ENCODE results near the gene RPS19BP1.
"Not testable (repeated sequence)": the region's sequence is repeated elsewhere in the genome, so short reads cannot be mapped to it uniquely, and the experiment has no call there.

Gene RPS19BP1

DNA sequence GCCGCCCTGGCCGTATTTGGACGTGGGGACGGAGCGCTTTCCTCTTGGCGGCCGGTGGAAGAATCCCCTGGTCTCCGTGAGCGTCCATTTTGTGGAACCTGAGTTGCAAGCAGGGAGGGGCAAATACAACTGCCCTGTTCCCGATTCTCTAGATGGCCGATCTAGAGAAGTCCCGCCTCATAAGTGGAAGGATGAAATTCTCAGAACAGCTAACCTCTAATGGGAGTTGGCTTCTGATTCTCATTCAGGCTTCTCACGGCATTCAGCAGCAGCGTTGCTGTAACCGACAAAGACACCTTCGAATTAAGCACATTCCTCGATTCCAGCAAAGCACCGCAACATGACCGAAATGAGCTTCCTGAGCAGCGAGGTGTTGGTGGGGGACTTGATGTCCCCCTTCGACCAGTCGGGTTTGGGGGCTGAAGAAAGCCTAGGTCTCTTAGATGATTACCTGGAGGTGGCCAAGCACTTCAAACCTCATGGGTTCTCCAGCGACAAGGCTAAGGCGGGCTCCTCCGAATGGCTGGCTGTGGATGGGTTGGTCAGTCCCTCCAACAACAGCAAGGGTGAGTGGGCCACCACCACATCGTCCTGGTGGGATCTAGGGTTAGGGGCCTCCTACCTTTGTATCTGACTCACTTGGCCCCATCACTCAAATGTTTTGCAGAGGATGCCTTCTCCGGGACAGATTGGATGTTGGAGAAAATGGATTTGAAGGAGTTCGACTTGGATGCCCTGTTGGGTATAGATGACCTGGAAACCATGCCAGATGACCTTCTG lies 11.3 kb downstream of the RPS19BP1 start:
- H3K27ac ChIP-seq (ENCODE audit: low read depth in 2 of 2, low read length in 2 of 2), result peak overlapping the region; percentile 99 to 100
- H3K9me3 ChIP-seq (ENCODE audit: control insufficient read depth in 2 of 2, low read length in 2 of 2); H3K27me3 ChIP-seq (ENCODE audit: control insufficient read depth in 2 of 2, insufficient read depth in 2 of 2, low read length in 2 of 2): not testable (repeated sequence)
- H3K4me1 ChIP-seq (ENCODE audit: control insufficient read depth in 2 of 2, insufficient read depth in 2 of 2, low read length in 2 of 2), result peaks cover 35 to 37% of the 10 kb centered on the region in 2 donors
- peak overlapping the region; percentile 98 to 99 for H3K9ac ChIP-seq (ENCODE audit: low read depth in 1 of 2, low read length in 2 of 2)
- H3K36me3 ChIP-seq (ENCODE audit: control insufficient read depth in 2 of 2, insufficient read depth in 2 of 2, low read length in 2 of 2), result peaks cover 29 to 37% of the 10 kb centered on the region in 2 donors
- H3K4me3 ChIP-seq (ENCODE audit: low read length in 2 of 2), result peak overlapping the region; percentile 95 to 98

- Histone ChIP-seq H3K9me3 (ENCODE audit: control insufficient read depth in 2 of 2, low read length in 2 of 2) (no peaks in the 10 kb centered on the region), H3K4me3 (ENCODE audit: low read length in 2 of 2) (peak within 1 kb of the TSS; percentile 95 to 98), H3K36me3 (ENCODE audit: control insufficient read depth in 2 of 2, insufficient read depth in 2 of 2, low read length in 2 of 2) (peaks cover 35 to 42% of the 10 kb centered on the region in 2 donors), H3K27me3 (ENCODE audit: control insufficient read depth in 2 of 2, insufficient read depth in 2 of 2, low read length in 2 of 2) (no peaks in the 10 kb centered on the region), H3K4me1 (ENCODE audit: control insufficient read depth in 2 of 2, insufficient read depth in 2 of 2, low read length in 2 of 2) (peaks cover 35 to 37% of the 10 kb centered on the region in 2 donors), H3K27ac (ENCODE audit: low read depth in 2 of 2, low read length in 2 of 2) (peak within 1 kb of the TSS; percentile 99 to 100), H3K9ac (ENCODE audit: low read depth in 1 of 2, low read length in 2 of 2) (peak within 1 kb of the TSS; percentile 98 to 99)
Observed at GRCh38 chr22:39520226-39521105, 12.1 kb downstream of the RPS19BP1 start, which contains the start of gene ATF4. ATF4 (plus strand) TSS chr22:39520562; CDS start chr22:39521446, 884 bp downstream.

DNA sequence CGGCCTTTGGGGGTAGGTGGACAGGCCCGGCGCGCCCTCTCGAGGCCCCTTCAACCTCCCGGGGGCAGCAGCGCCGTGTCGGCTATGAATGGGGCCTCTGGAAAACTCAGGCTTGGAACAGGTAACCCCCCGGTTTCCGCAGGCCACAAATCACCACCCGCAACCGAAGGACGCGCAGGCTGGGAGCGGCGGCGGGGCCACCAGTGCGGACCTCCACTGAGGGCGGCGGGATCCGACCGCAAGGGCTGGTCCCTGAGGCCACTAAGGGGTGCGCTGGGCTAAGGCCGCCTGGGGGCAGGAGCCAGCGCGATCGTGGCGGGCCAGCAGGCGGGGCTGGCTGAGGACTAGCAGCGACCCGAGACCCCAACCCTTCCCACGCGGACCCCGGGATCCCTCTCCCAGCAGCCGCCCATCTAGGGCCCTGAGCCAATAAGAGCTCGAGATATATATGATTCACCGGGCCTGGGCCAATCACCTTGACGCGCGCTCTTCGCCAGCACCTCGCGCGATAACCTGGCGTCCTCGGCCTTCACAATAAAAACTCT lies 12.8 kb downstream of the RPS19BP1 start:
- peak overlapping the region; percentile 99 to 100 for H3K27ac ChIP-seq (ENCODE audit: low read depth in 2 of 2, low read length in 2 of 2)
- peak overlapping the region; percentile 98 to 99 for H3K9ac ChIP-seq (ENCODE audit: low read depth in 1 of 2, low read length in 2 of 2)
- H3K9me3 ChIP-seq (ENCODE audit: control insufficient read depth in 2 of 2, low read length in 2 of 2), result no peaks in the 10 kb centered on the region
- H3K4me3 ChIP-seq (ENCODE audit: low read length in 2 of 2), result peak overlapping the region; percentile 95 to 98
- peaks cover 42% of the 10 kb centered on the region in 2 donors for H3K36me3 ChIP-seq (ENCODE audit: control insufficient read depth in 2 of 2, insufficient read depth in 2 of 2, low read length in 2 of 2)
- peaks cover 35 to 37% of the 10 kb centered on the region in 2 donors for H3K4me1 ChIP-seq (ENCODE audit: control insufficient read depth in 2 of 2, insufficient read depth in 2 of 2, low read length in 2 of 2)
- H3K27me3 ChIP-seq (ENCODE audit: control insufficient read depth in 2 of 2, insufficient read depth in 2 of 2, low read length in 2 of 2), result no peaks in the 10 kb centered on the region

GRCh38 chr22:39518996-39519680 lies 13.4 kb downstream of the RPS19BP1 start:
- Histone ChIP-seq H3K36me3 (ENCODE audit: control insufficient read depth in 2 of 2, insufficient read depth in 2 of 2, low read length in 2 of 2) (peaks cover 43 to 44% of the 10 kb centered on the region in 2 donors), H3K27ac (ENCODE audit: low read depth in 2 of 2, low read length in 2 of 2) (peak overlapping the region; percentile 99 to 100), H3K9me3 (ENCODE audit: control insufficient read depth in 2 of 2, low read length in 2 of 2) (no peaks in the 10 kb centered on the region), H3K4me3 (ENCODE audit: low read length in 2 of 2) (peak overlapping the region; percentile 95 to 98), H3K27me3 (ENCODE audit: control insufficient read depth in 2 of 2, insufficient read depth in 2 of 2, low read length in 2 of 2) (no peaks in the 10 kb centered on the region), H3K4me1 (ENCODE audit: control insufficient read depth in 2 of 2, insufficient read depth in 2 of 2, low read length in 2 of 2) (peaks cover 32 to 34% of the 10 kb centered on the region in 2 donors), H3K9ac (ENCODE audit: low read depth in 1 of 2, low read length in 2 of 2) (peak overlapping the region; percentile 98 to 99)

DNA sequence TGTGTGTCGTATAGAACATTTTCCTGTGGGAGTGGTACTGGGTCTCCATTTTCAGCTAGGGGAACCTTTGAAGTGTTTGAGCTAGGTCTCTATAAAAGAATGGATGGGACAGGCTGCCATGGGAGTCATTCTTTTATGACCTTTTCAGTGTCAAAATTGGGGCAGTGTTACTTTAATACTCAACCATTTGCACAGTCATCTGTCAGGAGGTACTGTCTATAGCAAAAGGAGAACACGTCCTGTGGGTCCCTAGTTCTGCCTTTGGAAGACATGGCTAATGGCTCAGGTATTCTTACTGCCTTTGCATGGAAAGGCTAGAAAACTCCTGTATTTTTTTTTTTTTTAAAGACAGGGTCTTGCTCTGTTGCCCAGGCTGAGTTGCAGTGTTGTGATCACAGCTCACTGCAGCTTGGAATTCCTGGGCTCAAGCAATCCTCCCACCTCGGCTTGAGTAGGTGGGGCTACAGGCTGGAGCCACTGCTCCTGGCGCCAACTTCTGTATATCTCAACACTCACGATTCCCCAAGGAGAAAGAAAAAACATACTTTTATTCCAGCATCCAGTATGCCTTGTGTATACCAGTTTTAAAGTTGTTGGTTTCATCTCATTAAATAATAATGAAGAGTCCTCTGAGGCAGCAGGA lies 14.3 kb downstream of the RPS19BP1 start:
- Histone ChIP-seq H3K9ac (ENCODE audit: low read depth in 1 of 2, low read length in 2 of 2) (no peak overlapping the region), H3K4me1 (ENCODE audit: control insufficient read depth in 2 of 2, insufficient read depth in 2 of 2, low read length in 2 of 2) (peaks cover 27 to 29% of the 10 kb centered on the region in 2 donors), H3K36me3 (ENCODE audit: control insufficient read depth in 2 of 2, insufficient read depth in 2 of 2, low read length in 2 of 2) (peaks cover 48 to 49% of the 10 kb centered on the region in 2 donors), H3K27ac (ENCODE audit: low read depth in 2 of 2, low read length in 2 of 2) (peak overlapping the region in 1 of 2 donors; percentile 99), H3K9me3 (ENCODE audit: control insufficient read depth in 2 of 2, low read length in 2 of 2) (no peaks in the 10 kb centered on the region), H3K27me3 (ENCODE audit: control insufficient read depth in 2 of 2, insufficient read depth in 2 of 2, low read length in 2 of 2) (no peaks in the 10 kb centered on the region), H3K4me3 (ENCODE audit: low read length in 2 of 2) (no peak overlapping the region)

GRCh38 chr22:39517470-39517869 lies 15.1 kb downstream of the RPS19BP1 start:
- H3K9ac ChIP-seq (ENCODE audit: low read depth in 1 of 2, low read length in 2 of 2), result no peak overlapping the region
- H3K9me3 ChIP-seq (ENCODE audit: control insufficient read depth in 2 of 2, low read length in 2 of 2), result no peaks in the 10 kb centered on the region
- peaks cover 47% of the 10 kb centered on the region in 2 donors for H3K36me3 ChIP-seq (ENCODE audit: control insufficient read depth in 2 of 2, insufficient read depth in 2 of 2, low read length in 2 of 2)

GRCh38 chr22:39515266-39516050 lies 17.1 kb downstream of the RPS19BP1 start:
- H3K9ac ChIP-seq (ENCODE audit: low read depth in 1 of 2, low read length in 2 of 2), result no peak overlapping the region
- H3K36me3 ChIP-seq (ENCODE audit: control insufficient read depth in 2 of 2, insufficient read depth in 2 of 2, low read length in 2 of 2), result peaks cover 52 to 53% of the 10 kb centered on the region in 2 donors
- no peak overlapping the region for H3K27ac ChIP-seq (ENCODE audit: low read depth in 2 of 2, low read length in 2 of 2)
- H3K9me3 ChIP-seq (ENCODE audit: control insufficient read depth in 2 of 2, low read length in 2 of 2), result no peaks in the 10 kb centered on the region
- H3K4me3 ChIP-seq (ENCODE audit: low read length in 2 of 2), result no peak overlapping the region
- H3K27me3 ChIP-seq (ENCODE audit: control insufficient read depth in 2 of 2, insufficient read depth in 2 of 2, low read length in 2 of 2), result no peaks in the 10 kb centered on the region
- peaks cover 8 to 11% of the 10 kb centered on the region in 2 donors for H3K4me1 ChIP-seq (ENCODE audit: control insufficient read depth in 2 of 2, insufficient read depth in 2 of 2, low read length in 2 of 2)

More at GRCh38 chr22:39517470-39517869, 15.1 kb downstream of the RPS19BP1 start:
- Histone ChIP-seq H3K27me3 (ENCODE audit: control insufficient read depth in 2 of 2, insufficient read depth in 2 of 2, low read length in 2 of 2) (no peaks in the 10 kb centered on the region), H3K27ac (ENCODE audit: low read depth in 2 of 2, low read length in 2 of 2) (no peak overlapping the region), H3K4me3 (ENCODE audit: low read length in 2 of 2) (no peak overlapping the region), H3K4me1 (ENCODE audit: control insufficient read depth in 2 of 2, insufficient read depth in 2 of 2, low read length in 2 of 2) (peaks cover 19 to 21% of the 10 kb centered on the region in 2 donors)

DNA sequence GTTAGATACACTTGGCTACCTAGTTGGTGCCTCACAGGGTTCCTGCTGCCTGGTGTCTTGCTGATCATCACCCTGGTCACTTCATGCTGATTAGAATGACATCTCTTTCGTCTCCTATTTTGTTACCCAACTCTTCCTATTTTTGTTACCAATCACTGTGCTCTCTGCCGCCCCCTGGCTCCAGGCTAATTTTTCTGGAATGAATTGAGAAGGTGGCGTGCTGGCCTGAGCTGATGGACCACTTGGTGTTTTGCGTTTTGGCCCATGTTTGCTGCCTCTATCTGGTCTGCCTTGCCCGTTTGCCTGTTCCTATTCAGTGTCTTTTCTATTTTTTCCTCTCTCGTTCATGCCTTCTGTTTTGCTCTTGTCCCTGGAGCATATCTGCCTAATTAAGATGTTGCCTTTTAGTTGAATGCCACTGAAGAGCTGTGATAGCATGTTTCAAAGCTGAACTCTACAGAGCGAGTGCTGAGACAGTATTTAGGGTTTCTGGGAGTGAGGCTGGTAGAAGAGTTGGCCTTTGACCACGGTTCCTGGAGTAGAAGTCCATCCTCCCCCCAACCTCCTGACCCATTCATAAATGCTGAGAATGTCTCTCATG lies 18.1 kb downstream of the RPS19BP1 start:
- peaks cover 57 to 61% of the 10 kb centered on the region in 2 donors for H3K36me3 ChIP-seq (ENCODE audit: control insufficient read depth in 2 of 2, insufficient read depth in 2 of 2, low read length in 2 of 2)
- peaks cover 8 to 11% of the 10 kb centered on the region in 2 donors for H3K4me1 ChIP-seq (ENCODE audit: control insufficient read depth in 2 of 2, insufficient read depth in 2 of 2, low read length in 2 of 2)
- no peak overlapping the region for H3K27ac ChIP-seq (ENCODE audit: low read depth in 2 of 2, low read length in 2 of 2)
- H3K4me3 ChIP-seq (ENCODE audit: low read length in 2 of 2), result no peak overlapping the region
- H3K27me3 ChIP-seq (ENCODE audit: control insufficient read depth in 2 of 2, insufficient read depth in 2 of 2, low read length in 2 of 2), result no peaks in the 10 kb centered on the region
- H3K9me3 ChIP-seq (ENCODE audit: control insufficient read depth in 2 of 2, low read length in 2 of 2), result no peaks in the 10 kb centered on the region
- no peak overlapping the region for H3K9ac ChIP-seq (ENCODE audit: low read depth in 1 of 2, low read length in 2 of 2)

Data from mucosa of rectum (tissue), 2 donors.